ENCODE measurements around the gene OR10J4. TPM values are rescaled to one million over a fixed set of nuclear protein-coding genes. Genes with fewer than 3 reads are reported as not detected.

OR10J4 gene
- total RNA-seq, 1 experiment from 2014 or later, result not detected

DNA sequence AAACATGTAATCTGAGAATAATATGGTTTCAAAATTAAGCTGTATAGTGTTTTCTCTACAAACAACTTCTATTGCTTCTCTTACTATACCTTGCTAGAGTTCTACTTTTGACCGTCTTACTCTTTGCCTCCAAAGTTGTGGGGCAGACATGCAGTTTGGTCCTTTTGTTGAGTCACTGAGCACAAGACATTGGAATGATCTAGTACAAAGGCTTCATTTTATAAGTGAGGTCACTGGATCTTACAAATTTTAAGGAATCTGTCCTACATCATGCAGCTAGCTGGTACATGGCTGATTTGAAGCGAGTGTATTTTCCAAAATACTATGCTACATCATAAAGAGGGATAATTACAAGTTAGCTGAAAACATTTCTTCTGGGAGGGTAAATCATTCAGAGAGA is 36.3 kb downstream of the OR10J4 start:
- DNase-seq, result no peak
- POLR2A ChIA-PET (ENCODE audit: unreplicated experiment), result no interaction called here
- H3K36me3 ChIP-seq (ENCODE audit: low read depth), result no peaks in the 10 kb centered on the region
- no peak overlapping the region for H3K27ac ChIP-seq
- H3K9me2 ChIP-seq (ENCODE audit: insufficient read depth), result no peaks in the 10 kb centered on the region
- intact Hi-C loops (cut with micrococcal nuclease; ENCODE audit: unreplicated experiment), result no loop called here
- H3K27me3 ChIP-seq (ENCODE audit: insufficient read depth, low read depth), result peaks cover 4% of the 10 kb centered on the region; the same call in 1 of the 2 replicates
- H2AFZ ChIP-seq, result no peak overlapping the region
- no TSS peak for BruUV-seq (replicated peaks)
- H3K79me2 ChIP-seq (ENCODE audit: low read depth), result no peaks in the 10 kb centered on the region
- TF ChIP-seq, protein P1, sequence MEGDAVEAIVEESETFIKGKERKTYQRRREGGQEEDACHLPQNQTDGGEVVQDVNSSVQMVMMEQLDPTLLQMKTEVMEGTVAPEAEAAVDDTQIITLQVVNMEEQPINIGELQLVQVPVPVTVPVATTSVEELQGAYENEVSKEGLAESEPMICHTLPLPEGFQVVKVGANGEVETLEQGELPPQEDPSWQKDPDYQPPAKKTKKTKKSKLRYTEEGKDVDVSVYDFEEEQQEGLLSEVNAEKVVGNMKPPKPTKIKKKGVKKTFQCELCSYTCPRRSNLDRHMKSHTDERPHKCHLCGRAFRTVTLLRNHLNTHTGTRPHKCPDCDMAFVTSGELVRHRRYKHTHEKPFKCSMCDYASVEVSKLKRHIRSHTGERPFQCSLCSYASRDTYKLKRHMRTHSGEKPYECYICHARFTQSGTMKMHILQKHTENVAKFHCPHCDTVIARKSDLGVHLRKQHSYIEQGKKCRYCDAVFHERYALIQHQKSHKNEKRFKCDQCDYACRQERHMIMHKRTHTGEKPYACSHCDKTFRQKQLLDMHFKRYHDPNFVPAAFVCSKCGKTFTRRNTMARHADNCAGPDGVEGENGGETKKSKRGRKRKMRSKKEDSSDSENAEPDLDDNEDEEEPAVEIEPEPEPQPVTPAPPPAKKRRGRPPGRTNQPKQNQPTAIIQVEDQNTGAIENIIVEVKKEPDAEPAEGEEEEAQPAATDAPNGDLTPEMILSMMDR (conservative IDR thresholded peaks at IDR 0.05), result no peak
- TF ChIP-seq EZH2 (IDR thresholded peaks at IDR 0.05; ENCODE audit: low read depth), result no peak
- no peaks in the 10 kb centered on the region for H3K4me1 ChIP-seq (replicated peaks; ENCODE audit: insufficient read depth)
- no peaks in the 10 kb centered on the region for H3K9me3 ChIP-seq (ENCODE audit: insufficient read depth, low read depth)
- no peak overlapping the region for H3K4me3 ChIP-seq
- no peaks in the 10 kb centered on the region for H4K20me1 ChIP-seq (ENCODE audit: insufficient read depth)
- no peaks in the 10 kb centered on the region for H3F3A ChIP-seq (ENCODE audit: insufficient read depth, low read depth)
- CTCF ChIA-PET, result no interaction called here
- no peak overlapping the region for H3K4me2 ChIP-seq

DNA sequence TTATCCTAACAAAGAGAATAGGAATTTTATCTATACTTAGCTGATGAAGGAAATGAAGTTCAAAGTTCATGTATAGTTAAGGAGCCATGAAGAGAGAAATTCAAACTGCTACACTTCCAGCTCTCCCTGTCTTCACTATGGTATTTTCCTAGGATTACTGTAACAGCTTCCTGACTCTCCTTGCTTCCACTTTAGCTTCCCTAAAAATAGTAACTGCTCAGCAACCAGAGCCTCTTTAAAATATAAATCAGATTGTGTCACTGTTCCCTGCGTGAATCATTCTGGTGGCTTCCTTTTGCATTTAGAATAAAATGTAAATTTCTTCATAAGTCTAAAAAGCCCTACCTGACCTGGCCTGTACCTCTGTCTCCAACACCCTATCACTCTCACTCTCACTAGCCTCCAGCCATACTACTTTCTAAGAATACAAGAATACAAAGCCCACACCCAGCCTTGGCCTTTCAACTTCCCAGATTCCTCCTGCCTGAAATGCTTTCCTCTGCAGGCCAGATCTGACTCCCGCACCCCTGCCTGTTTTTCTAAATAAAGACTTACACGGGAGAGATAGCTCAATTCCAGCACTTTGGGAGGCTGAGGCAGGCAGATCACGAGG is 38.0 kb downstream of the OR10J4 start:
- Histone ChIP-seq H3K9me2 (ENCODE audit: insufficient read depth) (no peaks in the 10 kb centered on the region), H3K27ac (no peak overlapping the region), H3K27me3 (ENCODE audit: insufficient read depth, low read depth) (peaks cover 4% of the 10 kb centered on the region; the same call in 1 of the 2 replicates), H3K4me2 (no peak overlapping the region), H3K4me1 (replicated peaks; ENCODE audit: insufficient read depth) (no peaks in the 10 kb centered on the region), H3F3A (ENCODE audit: insufficient read depth, low read depth) (no peaks in the 10 kb centered on the region), H2AFZ (no peak overlapping the region), H3K9me3 (ENCODE audit: insufficient read depth, low read depth) (no peaks in the 10 kb centered on the region), H3K36me3 (ENCODE audit: low read depth) (no peaks in the 10 kb centered on the region), H3K79me2 (ENCODE audit: low read depth) (no peaks in the 10 kb centered on the region), H3K4me3 (no peak overlapping the region), H4K20me1 (ENCODE audit: insufficient read depth) (no peaks in the 10 kb centered on the region)
- no peak for DNase-seq
- CTCF ChIA-PET, result no interaction called here
- no TSS peak for BruUV-seq (replicated peaks)
- POLR2A ChIA-PET (ENCODE audit: unreplicated experiment), result interaction anchor here (0.7 kb wide), 1 partner anchor 167 kb away, joined by 3 read pairs; no protein-coding TSS in a partner anchor
- intact Hi-C loops (cut with micrococcal nuclease; ENCODE audit: unreplicated experiment), result no loop called here
- TF ChIP-seq, protein P1 (conservative IDR thresholded peaks at IDR 0.05), result no peak
- no peak for TF ChIP-seq EZH2 (IDR thresholded peaks at IDR 0.05; ENCODE audit: low read depth)

DNA sequence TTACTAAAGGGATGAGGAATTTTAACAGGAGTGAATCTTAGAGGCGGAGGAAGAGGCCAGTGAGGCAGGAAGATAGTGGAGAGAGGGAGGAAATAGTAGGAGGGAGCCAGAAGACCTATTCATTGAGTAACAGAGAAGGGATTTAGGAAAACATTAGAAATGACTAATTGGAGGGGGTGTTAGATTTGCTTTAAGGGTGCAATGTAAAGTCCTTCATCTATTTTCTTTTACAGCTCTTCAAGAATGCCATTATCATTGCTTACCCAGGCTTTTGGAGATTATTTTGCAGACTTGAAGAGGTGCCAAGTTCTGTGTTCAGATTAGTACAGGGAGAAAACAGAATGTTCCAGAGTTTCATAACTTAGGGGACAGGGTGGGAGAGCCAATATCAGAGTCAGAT is 41.3 kb downstream of the OR10J4 start:
- Histone ChIP-seq H2AFZ (no peak overlapping the region), H3K4me3 (no peak overlapping the region), H3K9me3 (ENCODE audit: insufficient read depth, low read depth) (no peaks in the 10 kb centered on the region), H3K4me2 (no peak overlapping the region), H3K9me2 (ENCODE audit: insufficient read depth) (no peaks in the 10 kb centered on the region), H3K27ac (no peak overlapping the region), H3K36me3 (ENCODE audit: low read depth) (no peaks in the 10 kb centered on the region), H3K79me2 (ENCODE audit: low read depth) (no peaks in the 10 kb centered on the region), H3K27me3 (ENCODE audit: insufficient read depth, low read depth) (peaks cover 4% of the 10 kb centered on the region; the same call in 1 of the 2 replicates), H3F3A (ENCODE audit: insufficient read depth, low read depth) (no peaks in the 10 kb centered on the region), H4K20me1 (ENCODE audit: insufficient read depth) (no peaks in the 10 kb centered on the region), H3K4me1 (replicated peaks; ENCODE audit: insufficient read depth) (no peaks in the 10 kb centered on the region)
- intact Hi-C loops (cut with micrococcal nuclease; ENCODE audit: unreplicated experiment), result no loop called here
- TF ChIP-seq, protein P1 (conservative IDR thresholded peaks at IDR 0.05), result no peak
- TF ChIP-seq EZH2 (IDR thresholded peaks at IDR 0.05; ENCODE audit: low read depth), result no peak
- no peak for DNase-seq
- CTCF ChIA-PET, result no interaction called here
- POLR2A ChIA-PET (ENCODE audit: unreplicated experiment), result no interaction called here
- BruUV-seq (replicated peaks), result no TSS peak

Measured in PC-9 (cell line).